Uterus (tissue), 2 donors: ENCODE data around the gene B2M.

Source experiments
- POLR2A ChIP-seq, 2 donors: fragments of 450-650 bp; IDR thresholded peaks; one replicate each; pipeline ENCODE4 v1.6.1; 2016; ENCODE audit warnings: antibody characterized with exemption in 2 of 2, mild to moderate bottlenecking in 1 of 2, moderate library complexity in 1 of 2
- TF ChIP-seq, protein P1 (sequence below), 4 experiments: fragments of 200-600 bp in 2 of 4; fragments of 450-650 bp in 2 of 4; sonication (generic) in 2 of 4; IDR thresholded peaks; one replicate each; pipeline ENCODE4 v1.5.1; 2016 to 2019; ENCODE audit warnings: antibody characterized with exemption in 4 of 4, mild to moderate bottlenecking in 2 of 4, moderate library complexity in 1 of 4

DNA sequence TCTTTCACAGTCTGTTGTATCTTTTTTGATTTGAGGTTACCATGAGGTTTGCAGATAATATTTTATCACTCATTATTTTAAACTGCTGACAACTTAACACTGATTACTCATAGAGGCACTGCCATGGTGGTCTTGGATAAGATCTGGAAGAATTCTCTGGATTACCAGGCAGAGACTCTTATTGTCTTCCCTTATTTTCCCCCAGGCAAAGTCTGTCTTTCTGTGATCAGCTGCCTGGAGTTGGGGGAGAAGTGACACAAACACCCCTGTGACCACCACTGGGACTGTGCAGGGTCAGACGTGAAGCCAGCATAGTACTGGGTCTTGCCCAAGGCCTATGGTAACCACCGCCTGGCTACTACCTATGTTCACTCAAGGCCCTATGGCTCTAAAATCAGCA is 4.9 kb upstream of the B2M start:
- TF ChIP-seq, protein P1, sequence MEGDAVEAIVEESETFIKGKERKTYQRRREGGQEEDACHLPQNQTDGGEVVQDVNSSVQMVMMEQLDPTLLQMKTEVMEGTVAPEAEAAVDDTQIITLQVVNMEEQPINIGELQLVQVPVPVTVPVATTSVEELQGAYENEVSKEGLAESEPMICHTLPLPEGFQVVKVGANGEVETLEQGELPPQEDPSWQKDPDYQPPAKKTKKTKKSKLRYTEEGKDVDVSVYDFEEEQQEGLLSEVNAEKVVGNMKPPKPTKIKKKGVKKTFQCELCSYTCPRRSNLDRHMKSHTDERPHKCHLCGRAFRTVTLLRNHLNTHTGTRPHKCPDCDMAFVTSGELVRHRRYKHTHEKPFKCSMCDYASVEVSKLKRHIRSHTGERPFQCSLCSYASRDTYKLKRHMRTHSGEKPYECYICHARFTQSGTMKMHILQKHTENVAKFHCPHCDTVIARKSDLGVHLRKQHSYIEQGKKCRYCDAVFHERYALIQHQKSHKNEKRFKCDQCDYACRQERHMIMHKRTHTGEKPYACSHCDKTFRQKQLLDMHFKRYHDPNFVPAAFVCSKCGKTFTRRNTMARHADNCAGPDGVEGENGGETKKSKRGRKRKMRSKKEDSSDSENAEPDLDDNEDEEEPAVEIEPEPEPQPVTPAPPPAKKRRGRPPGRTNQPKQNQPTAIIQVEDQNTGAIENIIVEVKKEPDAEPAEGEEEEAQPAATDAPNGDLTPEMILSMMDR (IDR thresholded peaks at IDR 0.05): no peak
- TF ChIP-seq POLR2A (IDR thresholded peaks at IDR 0.05): no peak
